Inferior parietal cortex (tissue), 1 donor: Measurements from ENCODE around the gene LRRK1.

ENCODE experiments used
- DNase-seq: peaks from one replicate; pipeline ENCODE4 v3.0.0-alpha.2; 2016; ENCODE audit errors: extremely low spot score

The LRRK1 gene

GRCh38 chr15:101112336-101113113 is 193.4 kb downstream of the LRRK1 start:
- DNase-seq, result no peak

- no peak for DNase-seq
Measured at GRCh38 chr15:101113114-101114005, 194.2 kb downstream of the LRRK1 start.

GRCh38 chr15:101114166-101114565 is 195.0 kb downstream of the LRRK1 start:
- DNase-seq, result no peak

GRCh38 chr15:101114610-101115009 is 195.5 kb downstream of the LRRK1 start:
- DNase-seq, result no peak

- no peak for DNase-seq
Measured at GRCh38 chr15:101115393-101115785, 196.2 kb downstream of the LRRK1 start.

GRCh38 chr15:101115786-101116680 is 196.9 kb downstream of the LRRK1 start:
- DNase-seq, result no peak

GRCh38 chr15:101116681-101116976 is 197.5 kb downstream of the LRRK1 start:
- no peak for DNase-seq

- no peak for DNase-seq
Measured at GRCh38 chr15:101118116-101118515, 199.0 kb downstream of the LRRK1 start.

GRCh38 chr15:101118615-101119014 is 199.5 kb downstream of the LRRK1 start:
- no peak for DNase-seq

- DNase-seq, result no peak
Measured at GRCh38 chr15:101119181-101119580, 200.0 kb downstream of the LRRK1 start.
